ENCODE results near the gene ADTRP.

The ADTRP gene

DNA sequence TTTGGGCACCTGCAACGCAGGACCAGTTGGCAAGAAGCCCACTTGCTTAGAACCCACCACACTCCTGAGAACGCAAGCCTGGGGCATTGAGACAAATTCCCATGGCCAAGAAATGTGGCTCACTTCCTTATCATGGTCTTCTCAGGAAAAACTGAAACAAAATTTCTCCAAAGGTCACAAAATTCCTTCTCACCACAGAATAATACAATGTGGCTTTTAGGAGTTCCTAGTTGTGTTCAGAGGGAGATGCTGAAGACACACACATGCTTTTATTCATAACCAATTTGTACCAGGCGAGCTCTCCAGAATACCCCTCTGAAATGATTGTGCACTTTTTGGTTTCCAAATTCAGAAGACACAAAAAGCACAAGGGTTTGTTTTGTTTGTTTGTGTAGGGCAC, 31.6 kb downstream of the ADTRP start:
- TF ChIP-seq Cebpa-rat (IDR thresholded peaks at IDR 0.05): no peak
- Histone ChIP-seq H3K4me1 (peaks cover 5 to 78% (median 11%) of the 10 kb centered on the region in 10 experiments; a peak in 16 of 20 replicates), H3K27ac (peak overlapping the region in 2 of 11 experiments; percentile 95 to 97; a peak in 2 of 22 replicates), H3K27me3 (no peaks in the 10 kb centered on the region), H3K4me3 (no peak overlapping the region), H4K20me1 (no peaks in the 10 kb centered on the region), H3K36me3 (no peaks in the 10 kb centered on the region), H3K9ac (peak overlapping the region in 1 of 11 experiments; percentile 17; a peak in 1 of 22 replicates), H3K9me3 (replicated peaks in 1 of 11) (peaks cover 0 to 12% (median 0%) of the 10 kb centered on the region in 11 experiments; a peak in 4 of 22 replicates), H3K4me2 (peak overlapping the region in 2 of 11 experiments; percentile 7 to 63; a peak in 3 of 22 replicates)

DNA sequence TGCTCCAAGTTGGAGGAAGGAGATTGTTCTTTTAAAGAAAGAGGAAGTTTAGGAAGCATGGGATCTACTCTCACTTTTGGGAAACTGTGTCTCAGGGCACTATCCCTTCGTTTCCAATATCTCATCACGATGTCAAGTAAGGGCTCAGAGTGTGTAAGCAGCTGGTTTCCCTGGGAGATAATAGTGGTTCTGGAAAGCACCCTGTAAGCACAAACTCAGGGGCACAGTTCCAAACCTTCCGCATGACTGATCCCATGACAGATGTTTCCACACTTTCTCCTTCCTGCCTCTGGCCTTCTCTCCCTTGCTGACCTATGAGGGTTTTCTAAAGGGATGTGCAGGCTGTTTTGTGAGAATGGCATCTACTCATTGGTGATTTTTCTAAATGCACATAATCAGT, 33.9 kb downstream of the ADTRP start:
- 0 out of 22 replicates have a peak, but pooled peaks of 1 of the 11 experiments have one; percentile 44 for TF ChIP-seq Cebpa-rat (IDR thresholded peaks at IDR 0.05)
- Histone ChIP-seq H4K20me1 (no peaks in the 10 kb centered on the region), H3K4me1 (peaks cover 5 to 92% (median 11%) of the 10 kb centered on the region in 10 experiments; a peak in 16 of 20 replicates), H3K36me3 (no peaks in the 10 kb centered on the region), H3K27ac (peak overlapping the region in 5 of 11 experiments; percentile 27 to 97 (median 73); a peak in 8 of 22 replicates), H3K4me2 (peak overlapping the region in 10 of 11 experiments; percentile 8 to 63 (median 37); a peak in 17 of 22 replicates), H3K9me3 (replicated peaks in 1 of 11) (peaks cover 0 to 12% (median 0%) of the 10 kb centered on the region in 11 experiments; a peak in 4 of 22 replicates), H3K9ac (peak overlapping the region in 3 of 11 experiments; percentile 36 to 82 (median 76); a peak in 6 of 22 replicates), H3K27me3 (no peaks in the 10 kb centered on the region), H3K4me3 (no peak overlapping the region)

DNA sequence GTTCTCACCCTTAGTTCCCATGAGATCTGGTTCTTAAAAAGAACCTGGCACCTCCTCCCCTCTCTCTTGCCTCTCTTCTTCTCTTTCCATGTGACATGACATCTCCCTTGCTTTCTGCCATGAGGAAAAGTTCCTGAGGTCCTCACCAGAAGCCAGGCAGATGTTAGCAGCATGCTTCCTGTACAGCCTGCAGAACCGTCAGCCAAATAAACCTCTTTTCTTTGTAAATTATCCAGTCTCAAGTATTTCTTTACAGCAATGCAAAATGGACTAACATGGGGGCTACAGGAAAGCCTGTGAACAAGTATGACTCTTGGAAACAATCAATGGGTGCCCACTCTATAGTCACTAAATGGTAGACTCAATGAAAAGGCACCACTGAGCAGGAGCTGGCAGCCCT, 34.5 kb downstream of the ADTRP start:
- Histone ChIP-seq H3K4me2 (peak overlapping the region in 4 of 11 experiments; percentile 35 to 63 (median 47); a peak in 7 of 22 replicates), H3K27ac (peak overlapping the region in 5 of 11 experiments; percentile 27 to 97 (median 73); a peak in 8 of 22 replicates), H3K4me1 (peaks cover 5 to 92% (median 11%) of the 10 kb centered on the region in 10 experiments; a peak in 16 of 20 replicates), H3K4me3 (no peak overlapping the region), H3K9ac (peak overlapping the region in 3 of 11 experiments; percentile 36 to 82 (median 76); a peak in 6 of 22 replicates), H3K27me3 (no peaks in the 10 kb centered on the region), H3K9me3 (replicated peaks in 1 of 11) (peaks cover 0 to 12% (median 0%) of the 10 kb centered on the region in 11 experiments; a peak in 4 of 22 replicates), H3K36me3 (no peaks in the 10 kb centered on the region), H4K20me1 (no peaks in the 10 kb centered on the region)
- no peak for TF ChIP-seq Cebpa-rat (IDR thresholded peaks at IDR 0.05)

DNA sequence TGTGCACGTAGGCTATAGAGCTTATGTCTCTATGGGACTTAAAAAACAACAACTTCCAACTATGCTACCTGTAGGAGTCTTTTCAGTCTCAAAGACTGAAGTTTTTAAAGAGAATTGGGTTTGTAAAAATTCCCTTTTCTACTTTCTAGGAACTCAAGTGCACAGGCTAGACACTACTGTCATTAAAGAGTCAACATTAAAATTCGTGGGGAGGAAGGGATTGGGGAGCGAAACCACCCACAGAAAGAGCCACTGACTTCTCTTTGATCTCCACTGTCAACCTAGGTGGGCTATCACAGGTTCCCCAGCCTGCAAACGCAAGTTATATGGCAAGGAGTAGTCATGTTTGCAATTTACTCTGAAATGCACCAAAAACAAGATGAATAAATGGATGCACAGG, 37.7 kb downstream of the ADTRP start:
- TF ChIP-seq Cebpa-rat (IDR thresholded peaks at IDR 0.05): no peak
- no peaks in the 10 kb centered on the region for H3K36me3 ChIP-seq
- H3K4me1 ChIP-seq: peaks cover 5 to 90% (median 7%) of the 10 kb centered on the region in 10 experiments; a peak in 16 of 20 replicates
- no peak overlapping the region for H3K9ac ChIP-seq
- no peak overlapping the region for H3K4me3 ChIP-seq
- H4K20me1 ChIP-seq: no peaks in the 10 kb centered on the region
- H3K27ac ChIP-seq: no peak overlapping the region
- H3K4me2 ChIP-seq: no peak overlapping the region; a peak in 1 of 22 replicates
- no peaks in the 10 kb centered on the region for H3K27me3 ChIP-seq
- H3K9me3 ChIP-seq (replicated peaks in 1 of 11): peaks cover 0 to 12% (median 0%) of the 10 kb centered on the region in 11 experiments; a peak in 4 of 22 replicates

DNA sequence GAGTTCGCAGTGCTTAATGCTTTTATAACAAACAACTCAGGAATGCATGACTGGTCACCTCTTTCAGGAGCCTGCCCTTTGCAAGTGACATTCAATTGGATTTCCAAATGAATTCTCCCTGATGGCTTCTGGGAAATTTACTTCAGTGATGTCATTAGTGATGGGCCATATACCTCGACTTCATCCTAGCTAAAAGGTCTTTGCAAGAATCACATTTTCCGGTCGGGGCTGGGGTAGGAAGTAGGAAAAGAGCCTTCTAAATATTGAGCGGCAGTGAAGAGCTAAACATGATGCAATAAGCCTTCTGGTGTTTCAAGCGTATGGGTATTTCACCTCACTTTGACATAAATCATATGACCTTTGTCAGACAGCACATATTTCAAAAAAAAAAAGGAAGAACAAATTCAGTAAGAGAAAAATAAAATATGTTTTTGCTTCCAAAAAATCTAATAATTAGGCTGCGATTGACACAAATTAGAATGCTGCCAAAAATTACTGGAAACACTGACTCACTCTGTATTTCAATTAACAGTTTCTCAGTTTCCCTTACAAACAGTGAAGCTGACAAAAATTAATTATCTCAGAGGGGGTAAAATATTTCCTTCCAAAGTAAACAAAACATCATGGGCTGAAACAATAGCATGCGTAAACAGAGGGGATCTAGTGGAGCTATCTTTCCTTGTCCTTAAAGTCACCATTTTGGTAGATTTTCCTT, 39.8 kb downstream of the ADTRP start:
- Histone ChIP-seq H4K20me1 (no peaks in the 10 kb centered on the region), H3K27ac (peak overlapping the region in 2 of 11 experiments; percentile 25 to 56; a peak in 3 of 22 replicates), H3K27me3 (no peaks in the 10 kb centered on the region), H3K4me2 (peak overlapping the region in 3 of 11 experiments; percentile 2 to 54 (median 52); a peak in 6 of 22 replicates), H3K9me3 (replicated peaks in 1 of 11) (peaks cover 0 to 7% (median 0%) of the 10 kb centered on the region in 11 experiments; a peak in 4 of 22 replicates), H3K36me3 (no peaks in the 10 kb centered on the region), H3K9ac (no peak overlapping the region), H3K4me3 (no peak overlapping the region), H3K4me1 (peaks cover 0 to 90% (median 12%) of the 10 kb centered on the region in 10 experiments; a peak in 12 of 20 replicates)
- TF ChIP-seq Cebpa-rat (IDR thresholded peaks at IDR 0.05): no peak

DNA sequence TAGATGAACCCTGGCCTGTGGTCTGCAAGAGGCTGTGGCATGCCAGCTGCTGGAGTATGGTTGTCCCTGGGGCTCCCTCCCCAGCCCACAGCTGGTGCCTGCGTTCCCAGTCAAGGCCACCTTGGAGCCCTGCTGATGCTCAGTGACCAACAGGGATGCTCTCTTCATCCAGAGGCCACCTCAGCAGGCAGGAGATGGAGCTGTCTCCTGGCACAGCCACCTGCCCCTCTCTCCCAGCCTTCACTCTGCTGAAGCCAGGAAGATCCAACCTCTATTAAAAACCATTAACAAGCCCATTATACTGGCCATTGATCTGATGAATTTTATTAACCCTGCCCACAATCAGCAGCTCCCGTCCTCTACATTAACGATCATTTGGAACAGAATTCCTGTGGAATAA, 40.4 kb downstream of the ADTRP start:
- Histone ChIP-seq H3K4me1 (peaks cover 0 to 90% (median 16%) of the 10 kb centered on the region in 10 experiments; a peak in 16 of 20 replicates), H3K4me3 (no peak overlapping the region), H3K36me3 (no peaks in the 10 kb centered on the region), H3K9me3 (replicated peaks in 1 of 11) (0 out of 22 replicates have a peak, but pooled peaks cover 0 to 1% (median 0%) of the 10 kb centered on the region in 11 experiments), H3K27ac (peak overlapping the region in 4 of 11 experiments; percentile 1 to 56 (median 16); a peak in 4 of 22 replicates), H3K27me3 (no peaks in the 10 kb centered on the region), H3K9ac (no peak overlapping the region), H3K4me2 (peak overlapping the region in 3 of 11 experiments; percentile 2 to 54 (median 52); a peak in 5 of 22 replicates), H4K20me1 (no peaks in the 10 kb centered on the region)
- no peak for TF ChIP-seq Cebpa-rat (IDR thresholded peaks at IDR 0.05)

DNA sequence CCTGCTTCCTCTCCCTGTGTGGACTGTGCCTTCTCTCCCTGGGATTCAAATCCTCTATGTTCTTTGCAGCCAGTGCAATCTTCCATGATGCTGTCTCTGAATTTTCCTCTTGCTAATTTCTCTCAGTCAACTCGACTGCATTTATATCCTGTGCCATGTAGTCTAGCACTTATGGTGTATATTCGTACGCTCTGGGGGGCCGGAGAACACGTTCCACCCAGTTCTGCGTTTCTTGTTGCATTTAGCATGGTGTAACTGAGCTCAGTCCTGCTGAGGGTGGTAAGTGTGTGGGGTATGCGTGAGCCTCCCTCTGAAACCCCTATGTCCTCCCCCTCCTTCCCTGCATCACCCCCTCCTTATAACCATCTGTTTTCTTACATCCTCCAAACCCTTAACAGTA, 42.0 kb downstream of the ADTRP start:
- H3K27ac ChIP-seq: no peak overlapping the region
- peaks cover 14 to 86% (median 29%) of the 10 kb centered on the region in 10 experiments for H3K4me1 ChIP-seq
- no peaks in the 10 kb centered on the region for H3K9me3 ChIP-seq (replicated peaks in 1 of 11)
- H3K27me3 ChIP-seq: no peaks in the 10 kb centered on the region
- H3K9ac ChIP-seq: no peak overlapping the region
- no peaks in the 10 kb centered on the region for H3K36me3 ChIP-seq
- no peak for TF ChIP-seq Cebpa-rat (IDR thresholded peaks at IDR 0.05)
- H3K4me2 ChIP-seq: no peak overlapping the region; a peak in 1 of 22 replicates
- no peak overlapping the region for H3K4me3 ChIP-seq
- H4K20me1 ChIP-seq: no peaks in the 10 kb centered on the region

DNA sequence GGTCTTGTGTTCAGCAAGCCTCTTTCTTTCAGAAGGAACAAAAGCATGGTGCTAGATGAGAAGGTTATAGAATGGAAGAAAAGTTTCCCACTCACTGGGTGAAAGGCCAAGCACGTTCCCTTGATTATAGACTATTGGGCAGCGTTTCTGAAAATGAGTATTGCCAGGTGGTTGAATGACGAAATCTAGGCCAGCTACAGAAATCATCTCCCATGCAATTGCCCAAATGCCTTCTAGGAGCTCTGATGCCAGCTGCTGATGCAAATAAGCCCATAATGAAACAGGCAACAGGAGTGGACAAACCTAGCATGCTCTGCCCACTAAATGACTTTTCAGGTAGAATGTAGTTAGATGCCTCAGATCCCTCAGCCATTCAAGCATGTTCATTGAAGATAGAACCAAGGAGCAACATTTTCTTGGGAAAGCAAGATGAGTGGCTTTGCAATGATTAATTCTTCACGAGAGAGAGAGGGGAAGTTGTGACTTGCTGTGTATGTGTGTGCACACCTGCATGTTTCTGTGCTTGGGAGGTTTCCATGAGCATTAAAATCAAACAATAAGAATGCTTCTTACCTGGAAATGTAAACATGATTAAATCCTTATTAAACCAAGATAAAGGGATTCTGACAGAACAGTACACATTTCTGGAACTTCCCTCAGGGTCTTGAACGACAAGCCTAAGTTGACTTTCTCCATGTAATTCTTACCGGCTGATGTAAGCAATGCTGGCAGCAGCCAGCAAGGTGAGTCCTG, 43.6 kb downstream of the ADTRP start:
- H3K27me3 ChIP-seq: no peaks in the 10 kb centered on the region
- no peaks in the 10 kb centered on the region for H3K36me3 ChIP-seq
- no peaks in the 10 kb centered on the region for H4K20me1 ChIP-seq
- no peak overlapping the region for H3K4me3 ChIP-seq
- H3K27ac ChIP-seq: peak overlapping the region in 10 of 11 experiments; percentile 10 to 97 (median 92); a peak in 13 of 22 replicates
- peak overlapping the region in 6 of 11 experiments; percentile 7 to 90 (median 52); a peak in 13 of 22 replicates for H3K4me2 ChIP-seq
- H3K4me1 ChIP-seq: peaks cover 17 to 91% (median 44%) of the 10 kb centered on the region in 10 experiments
- no peak for TF ChIP-seq Cebpa-rat (IDR thresholded peaks at IDR 0.05)
- no peaks in the 10 kb centered on the region for H3K9me3 ChIP-seq (replicated peaks in 1 of 11)
- no peak overlapping the region for H3K9ac ChIP-seq
